Measurements from ENCODE around the gene ARHGAP45.

ARHGAP45 gene

GRCh38 chr19:1038978-1039645 is 27.9 kb upstream of the ARHGAP45 start:
- DNase-seq = no peak

GRCh38 chr19:1039646-1040475 is 27.1 kb upstream of the ARHGAP45 start, which contains the start of gene ABCA7:
Gene ABCA7 (plus strand): TSS chr19:1040107. CDS start chr19:1041362, 1,255 bp downstream.
- DNase-seq = peak; percentile 89

DNA sequence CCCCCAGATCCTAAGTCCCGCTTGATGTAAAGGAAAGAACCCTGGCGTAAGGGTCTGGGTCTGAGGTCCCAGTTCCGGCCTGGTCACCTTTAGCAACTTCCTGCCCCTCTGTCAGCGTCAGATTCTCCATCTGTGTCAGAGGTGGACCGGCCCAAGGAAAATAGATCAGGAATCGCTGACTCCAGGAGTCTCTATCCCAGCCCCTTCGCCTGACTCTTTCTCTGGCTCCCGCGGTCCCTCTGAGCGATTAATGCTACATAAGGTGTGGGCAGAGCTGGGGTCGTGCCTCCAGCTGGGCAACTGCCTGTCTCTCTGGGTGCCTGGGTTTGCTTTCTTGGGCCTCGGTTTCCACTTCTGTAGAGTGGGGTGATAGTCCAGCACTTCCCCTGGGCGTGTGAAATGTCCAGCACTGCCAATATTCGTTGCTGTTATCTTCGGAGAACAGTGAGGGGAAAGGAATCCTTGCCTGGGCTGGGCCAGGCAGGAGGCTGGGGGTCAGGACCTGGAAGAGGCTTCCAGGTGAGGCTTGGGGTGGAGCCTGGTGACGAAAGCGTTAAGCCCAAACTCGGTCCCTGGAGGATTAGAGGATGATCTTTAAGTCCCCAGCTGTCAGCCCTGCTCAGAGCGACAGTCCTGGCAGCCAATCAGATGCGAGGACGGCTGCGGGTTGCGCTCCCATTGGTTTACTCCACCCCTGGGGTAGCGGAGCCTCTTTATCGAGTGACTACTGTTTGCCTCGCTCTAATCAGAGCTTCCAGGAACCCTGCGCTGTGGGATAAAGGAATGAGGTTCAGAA is 26.3 kb upstream of the ARHGAP45 start:
- DNase-seq = peak; percentile 34

GRCh38 chr19:1041272-1041834 is 25.6 kb upstream of the ARHGAP45 start:
- DNase-seq = no peak

- no peak for DNase-seq
Measured at GRCh38 chr19:1041835-1042685, 24.9 kb upstream of the ARHGAP45 start.

DNA sequence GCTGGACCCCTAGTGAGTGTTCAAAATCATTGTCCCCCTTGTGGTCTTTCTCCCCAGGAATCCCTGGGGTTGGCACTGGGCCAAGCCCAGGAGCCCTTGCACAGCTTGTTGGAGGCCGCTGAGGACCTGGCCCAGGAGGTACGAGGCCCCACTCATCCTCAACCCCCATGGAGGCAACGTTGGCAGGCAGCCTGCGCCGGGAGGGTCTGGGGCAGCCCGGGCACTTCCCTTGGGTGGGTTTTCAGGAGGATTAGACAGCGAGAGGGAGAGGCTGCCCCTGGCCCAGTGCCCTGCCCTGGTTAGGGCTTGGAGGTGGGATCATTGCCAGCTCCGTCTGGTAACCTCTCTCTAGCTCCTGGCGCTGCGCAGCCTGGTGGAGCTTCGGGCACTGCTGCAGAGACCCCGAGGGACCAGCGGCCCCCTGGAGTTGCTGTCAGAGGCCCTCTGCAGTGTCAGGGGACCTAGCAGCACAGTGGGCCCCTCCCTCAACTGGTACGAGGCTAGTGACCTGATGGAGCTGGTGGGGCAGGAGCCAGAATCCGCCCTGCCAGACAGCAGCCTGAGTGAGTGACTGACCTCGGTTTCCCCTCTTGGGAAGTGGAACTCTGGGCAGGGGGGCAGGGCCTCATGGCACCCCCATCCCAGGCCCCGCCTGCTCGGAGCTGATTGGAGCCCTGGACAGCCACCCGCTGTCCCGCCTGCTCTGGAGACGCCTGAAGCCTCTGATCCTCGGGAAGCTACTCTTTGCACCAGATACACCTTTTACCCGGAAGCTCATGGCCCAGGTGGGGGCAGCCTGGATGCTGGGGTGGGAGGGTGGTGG is 24.1 kb upstream of the ARHGAP45 start:
- DNase-seq = no peak

DNA sequence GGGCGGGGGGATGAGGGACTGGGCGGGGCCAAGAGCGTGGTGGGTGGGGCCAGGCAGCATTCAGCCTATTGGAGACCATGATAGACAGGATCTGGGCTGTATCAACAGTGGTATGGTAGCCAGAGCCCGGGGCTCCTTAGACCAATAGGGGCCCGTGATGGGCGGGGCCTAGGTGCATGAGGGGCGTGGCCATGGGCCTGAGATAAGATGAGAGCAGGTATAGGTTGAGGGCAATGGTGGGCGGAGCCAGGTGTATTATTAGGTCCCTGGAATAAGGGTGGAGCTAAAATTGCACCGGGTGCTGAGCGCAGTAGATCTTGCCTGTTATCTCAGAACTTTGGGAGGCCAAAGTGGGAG is 21.7 kb upstream of the ARHGAP45 start:
- no peak for DNase-seq

DNA sequence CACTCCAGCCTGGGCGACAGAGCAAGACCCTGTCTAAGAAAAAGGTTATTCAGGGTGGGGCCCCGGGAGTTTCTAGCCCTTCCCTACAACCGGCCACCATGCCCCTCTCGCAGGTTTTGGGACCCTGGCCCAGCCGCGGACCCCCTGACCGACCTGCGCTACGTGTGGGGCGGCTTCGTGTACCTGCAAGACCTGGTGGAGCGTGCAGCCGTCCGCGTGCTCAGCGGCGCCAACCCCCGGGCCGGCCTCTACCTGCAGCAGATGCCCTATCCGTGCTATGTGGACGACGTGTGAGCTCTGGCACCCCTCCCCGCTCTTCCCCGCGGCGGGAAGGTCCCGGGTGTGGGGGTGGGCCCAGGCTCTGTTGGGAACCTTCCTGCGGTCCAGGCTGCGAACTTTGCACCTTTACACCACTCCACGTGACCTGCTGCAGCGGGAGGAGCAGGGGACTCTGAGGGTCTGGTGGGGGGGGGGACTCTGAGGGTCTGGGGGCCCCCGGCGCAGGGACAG is 20.8 kb upstream of the ARHGAP45 start:
- no peak for DNase-seq

DNA sequence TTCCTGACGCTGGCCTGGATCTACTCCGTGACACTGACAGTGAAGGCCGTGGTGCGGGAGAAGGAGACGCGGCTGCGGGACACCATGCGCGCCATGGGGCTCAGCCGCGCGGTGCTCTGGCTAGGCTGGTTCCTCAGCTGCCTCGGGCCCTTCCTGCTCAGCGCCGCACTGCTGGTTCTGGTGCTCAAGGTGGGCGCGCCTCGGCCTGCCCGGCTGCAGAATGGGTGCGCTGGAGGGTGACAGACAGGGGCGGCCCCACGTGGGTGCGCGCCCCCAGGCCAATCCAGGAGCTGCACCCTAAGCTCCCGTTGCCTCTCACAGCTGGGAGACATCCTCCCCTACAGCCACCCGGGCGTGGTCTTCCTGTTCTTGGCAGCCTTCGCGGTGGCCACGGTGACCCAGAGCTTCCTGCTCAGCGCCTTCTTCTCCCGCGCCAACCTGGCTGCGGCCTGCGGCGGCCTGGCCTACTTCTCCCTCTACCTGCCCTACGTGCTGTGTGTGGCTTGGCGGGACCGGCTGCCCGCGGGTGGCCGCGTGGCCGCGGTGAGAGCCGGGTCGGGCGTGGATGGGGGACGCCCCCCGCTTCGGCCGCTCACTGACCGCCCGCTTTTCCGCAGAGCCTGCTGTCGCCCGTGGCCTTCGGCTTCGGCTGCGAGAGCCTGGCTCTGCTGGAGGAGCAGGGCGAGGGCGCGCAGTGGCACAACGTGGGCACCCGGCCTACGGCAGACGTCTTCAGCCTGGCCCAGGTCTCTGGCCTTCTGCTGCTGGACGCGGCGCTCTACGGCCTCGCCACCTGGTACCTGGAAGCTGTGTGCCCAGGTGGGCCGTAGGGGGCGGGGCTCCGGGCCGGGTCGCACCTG is 19.9 kb upstream of the ARHGAP45 start:
- DNase-seq = no peak

- no peak for DNase-seq
Measured at GRCh38 chr19:1047696-1048147, 19.2 kb upstream of the ARHGAP45 start.

- no peak for DNase-seq
Measured at GRCh38 chr19:1049106-1049505, 17.9 kb upstream of the ARHGAP45 start.

DNA sequence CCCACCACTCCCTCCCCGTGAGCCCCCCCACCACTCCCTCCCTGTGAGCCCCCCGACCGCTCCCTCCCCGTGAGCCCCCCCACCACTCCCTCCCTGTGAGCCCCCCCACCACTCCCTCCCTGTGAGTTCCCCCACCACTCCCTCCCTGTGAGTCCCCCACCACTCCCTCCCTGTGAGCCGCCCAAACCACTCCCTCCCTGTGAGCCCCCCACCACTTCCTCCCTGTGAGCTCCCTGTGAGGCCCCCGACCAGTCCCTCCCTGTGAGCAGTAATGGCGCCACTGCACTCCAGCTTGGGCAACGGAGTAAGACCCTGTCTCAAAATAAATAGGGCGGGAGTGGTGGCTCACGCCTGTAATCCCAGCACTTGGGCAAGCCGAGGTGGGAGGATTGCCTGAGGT is 17.2 kb upstream of the ARHGAP45 start:
- no peak for DNase-seq

- no peak for DNase-seq
Measured at GRCh38 chr19:1050989-1051788, 15.8 kb upstream of the ARHGAP45 start.

DNA sequence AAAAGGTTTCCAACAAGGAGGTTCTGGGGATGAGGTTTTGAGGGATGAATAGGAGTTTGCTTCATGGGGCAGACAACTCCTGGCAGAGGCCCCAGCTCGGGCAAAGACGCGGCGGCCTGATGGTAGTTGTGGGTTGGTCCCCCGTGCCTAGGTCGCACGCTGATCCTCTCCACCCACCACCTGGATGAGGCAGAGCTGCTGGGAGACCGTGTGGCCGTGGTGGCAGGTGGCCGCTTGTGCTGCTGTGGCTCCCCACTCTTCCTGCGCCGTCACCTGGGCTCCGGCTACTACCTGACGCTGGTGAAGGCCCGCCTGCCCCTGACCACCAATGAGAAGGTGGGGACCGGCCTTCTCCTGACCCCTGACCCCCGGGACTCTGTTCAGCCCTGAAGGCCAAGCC is 15.2 kb upstream of the ARHGAP45 start:
- DNase-seq = no peak

DNA sequence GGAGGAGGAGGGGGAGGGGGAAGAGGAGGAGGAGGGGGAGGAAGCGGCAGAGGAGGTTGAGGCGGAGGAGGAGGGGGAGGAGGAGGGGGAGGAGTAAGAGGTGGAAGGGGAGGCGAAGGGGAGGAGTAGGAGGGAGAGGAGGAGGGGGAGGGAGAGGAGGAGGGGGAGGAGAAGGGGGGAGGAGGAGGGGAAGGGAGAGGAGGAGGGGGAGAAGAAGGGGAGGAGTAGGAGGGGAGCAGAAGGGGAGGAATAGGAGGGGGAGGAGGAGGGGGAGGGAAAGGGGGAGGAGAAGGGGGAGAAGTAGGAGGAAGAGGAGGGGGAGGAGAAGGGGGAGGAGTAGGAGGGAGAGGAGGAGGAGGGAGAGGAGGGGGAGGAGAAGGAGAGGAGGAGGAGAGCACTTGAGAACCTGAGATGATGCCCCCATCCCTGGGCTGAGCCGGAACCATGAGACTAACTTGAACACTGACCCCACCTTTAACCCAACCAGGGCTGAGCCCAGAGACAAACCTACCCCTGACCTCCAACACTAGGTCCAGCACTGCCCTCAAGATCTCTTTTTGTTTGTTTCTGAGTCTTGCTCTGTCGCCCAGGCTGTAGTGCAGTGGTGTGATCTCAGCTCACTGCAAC is 14.5 kb upstream of the ARHGAP45 start:
- DNase-seq = no peak

DNA sequence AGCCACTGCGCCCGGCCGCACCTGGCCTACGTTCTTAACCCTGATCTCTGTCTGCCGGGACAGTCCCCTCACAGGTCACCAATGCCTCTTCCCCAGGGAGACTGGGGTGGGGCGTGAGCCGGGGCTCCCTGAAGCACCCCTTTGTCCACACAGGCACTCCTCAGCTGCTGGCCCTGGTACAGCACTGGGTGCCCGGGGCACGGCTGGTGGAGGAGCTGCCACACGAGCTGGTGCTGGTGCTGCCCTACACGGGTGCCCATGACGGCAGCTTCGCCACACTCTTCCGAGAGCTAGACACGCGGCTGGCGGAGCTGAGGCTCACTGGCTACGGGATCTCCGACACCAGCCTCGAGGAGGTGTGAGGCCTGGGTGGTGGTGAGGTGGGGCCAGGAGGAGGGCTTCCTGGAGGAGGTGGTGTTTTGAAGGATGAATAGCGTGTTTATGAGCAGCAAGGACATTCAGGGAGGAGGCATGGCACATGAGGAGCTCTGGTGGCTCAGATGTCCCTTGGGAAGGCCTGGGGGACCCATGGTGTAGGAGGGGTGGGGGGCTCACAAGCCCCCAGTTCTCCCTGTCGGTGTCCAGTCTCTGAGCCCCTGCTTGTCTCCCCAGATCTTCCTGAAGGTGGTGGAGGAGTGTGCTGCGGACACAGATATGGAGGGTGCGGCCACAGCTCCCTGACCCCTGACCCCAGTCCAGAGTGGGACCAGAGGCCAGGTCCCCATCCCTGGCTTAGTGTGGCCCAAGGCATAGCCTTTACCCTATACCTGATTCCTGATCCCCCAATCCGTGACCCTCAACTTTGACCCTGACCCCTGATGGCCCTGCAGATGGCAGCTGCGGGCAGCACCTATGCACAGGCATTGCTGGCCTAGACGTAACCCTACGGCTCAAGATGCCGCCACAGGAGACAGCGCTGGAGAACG is 13.5 kb upstream of the ARHGAP45 start:
- DNase-seq = no peak
